GM12873 (cell line): ENCODE measurements around the gene METTL6.

Experiments
- CTCF ChIP-seq: IDR thresholded peaks from 2 replicates; pipeline ENCODE4 v1.5.1; 2012; ENCODE audit warnings: low read depth, mild to moderate bottlenecking, moderate library complexity, low read length, control low read depth; ENCODE audit not compliant: insufficient read depth; ENCODE audit errors: missing control alignments

Gene METTL6

GRCh38 chr3:15401936-15402335 is 25.4 kb downstream of the METTL6 start:
- TF ChIP-seq CTCF = no peak

GRCh38 chr3:15399970-15400369 is 27.4 kb downstream of the METTL6 start:
- TF ChIP-seq CTCF = no peak

- TF ChIP-seq CTCF = peak; percentile 43
These were observed 28.6 kb downstream of the METTL6 start for GRCh38 chr3:15398731-15399133.

- TF ChIP-seq CTCF = no peak
These were observed 36.3 kb downstream of the METTL6 start for GRCh38 chr3:15391007-15391406.

- TF ChIP-seq CTCF = no peak
These were observed 36.9 kb downstream of the METTL6 start for GRCh38 chr3:15390460-15390859.

- TF ChIP-seq CTCF = no peak
These were observed 39.6 kb downstream of the METTL6 start for GRCh38 chr3:15387735-15388134.

GRCh38 chr3:15387171-15387581 is 40.2 kb downstream of the METTL6 start:
- TF ChIP-seq CTCF = no peak
